Measurements from ENCODE around the gene AGBL1.
"Not testable (repeated sequence)": the region's sequence is repeated elsewhere in the genome, so short reads cannot be mapped to it uniquely, and the experiment has no call there.

Gene AGBL1

DNA sequence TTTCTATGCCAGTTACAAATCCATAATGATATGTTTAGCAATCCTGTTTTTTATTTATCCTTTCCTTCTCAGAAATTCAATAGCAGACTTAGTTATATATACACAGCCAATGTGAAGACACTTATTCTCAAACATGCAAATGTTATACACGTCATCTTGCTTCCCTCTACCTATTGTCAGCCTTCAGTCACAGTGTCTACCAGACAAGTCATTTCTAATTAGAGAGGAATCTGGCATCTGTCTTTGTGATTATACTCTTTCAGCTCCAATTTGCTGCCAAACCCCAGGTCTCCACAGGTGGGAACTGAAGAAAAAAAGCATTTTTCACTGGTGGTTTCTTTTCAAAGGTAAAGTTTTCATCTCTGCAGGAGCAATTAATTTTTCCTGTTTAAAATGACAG, 793.1 kb downstream of the AGBL1 start:
- DNase-seq (ENCODE audit: low read depth), result no peak

DNA sequence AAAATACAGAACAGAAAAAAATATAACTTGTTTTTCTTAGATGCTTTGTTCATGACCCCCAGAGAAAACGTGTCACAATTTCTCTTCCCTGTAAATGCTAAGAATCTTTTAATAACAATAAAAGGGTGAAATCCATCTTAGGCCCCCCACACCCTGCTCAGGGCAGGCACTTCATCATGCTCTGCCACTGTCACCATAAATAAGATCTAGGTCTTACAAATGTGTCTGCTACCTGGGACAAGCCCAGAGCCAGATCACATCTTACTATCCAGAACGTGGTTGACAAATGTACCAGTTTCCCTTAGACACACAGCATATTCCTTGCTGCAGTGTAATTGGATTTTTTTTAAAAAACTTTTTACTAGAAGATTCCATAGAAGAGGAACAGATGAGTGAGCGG, 795.4 kb downstream of the AGBL1 start:
- no peak for DNase-seq (ENCODE audit: low read depth)

DNA sequence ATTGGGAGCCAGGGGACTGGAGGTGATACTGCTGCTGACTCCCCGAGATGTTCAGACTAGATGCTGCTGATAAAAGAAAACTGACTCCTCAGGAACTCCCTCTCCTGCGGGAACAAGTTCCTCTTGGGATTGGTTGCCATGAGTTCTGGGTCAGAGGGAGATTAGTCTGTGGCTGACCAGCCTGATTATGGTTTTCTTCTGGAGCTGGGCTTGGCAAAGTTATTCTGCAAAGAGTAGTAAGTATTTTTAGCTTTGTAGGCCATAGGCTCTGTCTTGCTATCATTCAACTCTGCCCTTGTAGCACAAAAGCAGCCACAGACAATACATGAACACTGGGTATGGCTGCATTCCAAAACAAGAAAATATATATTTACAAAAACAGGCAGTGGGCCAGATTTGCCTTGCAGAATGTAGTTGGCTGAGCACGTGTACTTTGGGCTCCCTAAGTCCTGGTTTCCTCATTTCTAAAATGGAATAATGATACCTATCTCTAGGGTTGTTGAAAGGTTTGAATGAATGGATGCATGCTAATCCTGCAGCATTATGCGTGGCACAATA, 796.8 kb downstream of the AGBL1 start:
- no peak for DNase-seq (ENCODE audit: low read depth)

DNA sequence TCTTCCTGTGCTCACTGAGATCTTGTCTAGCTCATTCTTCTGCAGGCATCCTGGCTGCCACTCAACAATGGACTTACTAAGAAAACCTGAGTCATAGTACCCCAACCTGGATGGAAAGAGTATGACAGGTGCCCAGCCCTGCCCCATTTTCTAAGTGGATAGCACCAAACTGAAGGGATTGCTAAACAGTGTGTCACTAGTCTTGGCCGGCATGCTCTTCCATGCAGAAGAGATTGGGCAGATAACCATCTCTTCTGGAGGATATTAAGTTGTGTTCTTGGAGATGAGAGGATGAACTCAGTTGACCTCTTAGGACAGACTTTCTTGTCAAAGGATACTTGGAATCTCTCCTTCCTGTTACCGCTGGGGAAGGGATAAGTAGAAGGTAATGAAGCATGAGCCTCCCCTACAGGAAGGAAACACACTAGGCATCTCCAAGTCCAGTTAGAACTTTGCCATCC, 797.5 kb downstream of the AGBL1 start:
- DNase-seq (ENCODE audit: low read depth), result no peak

DNA sequence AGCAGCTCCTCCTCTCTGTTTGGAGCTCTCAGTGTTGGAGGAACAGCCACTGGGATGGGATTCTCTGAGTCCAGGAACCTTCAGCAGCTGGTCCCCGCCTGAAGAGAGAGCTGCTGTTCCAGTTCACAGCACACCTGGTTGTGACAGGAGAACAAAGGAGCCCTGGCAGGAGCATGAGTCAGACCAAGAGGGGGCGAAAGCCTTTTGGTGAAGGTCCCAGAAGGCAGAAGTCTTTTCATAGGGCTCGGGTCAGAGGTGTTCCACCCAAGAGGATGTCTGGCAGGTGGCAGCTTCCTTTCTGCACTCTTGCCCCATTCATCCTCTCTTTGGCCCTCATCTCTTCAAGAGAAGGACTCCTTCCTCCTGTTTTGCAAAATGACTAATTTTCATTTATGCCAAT, 799.2 kb downstream of the AGBL1 start:
- DNase-seq (ENCODE audit: low read depth), result not testable (repeated sequence)

DNA sequence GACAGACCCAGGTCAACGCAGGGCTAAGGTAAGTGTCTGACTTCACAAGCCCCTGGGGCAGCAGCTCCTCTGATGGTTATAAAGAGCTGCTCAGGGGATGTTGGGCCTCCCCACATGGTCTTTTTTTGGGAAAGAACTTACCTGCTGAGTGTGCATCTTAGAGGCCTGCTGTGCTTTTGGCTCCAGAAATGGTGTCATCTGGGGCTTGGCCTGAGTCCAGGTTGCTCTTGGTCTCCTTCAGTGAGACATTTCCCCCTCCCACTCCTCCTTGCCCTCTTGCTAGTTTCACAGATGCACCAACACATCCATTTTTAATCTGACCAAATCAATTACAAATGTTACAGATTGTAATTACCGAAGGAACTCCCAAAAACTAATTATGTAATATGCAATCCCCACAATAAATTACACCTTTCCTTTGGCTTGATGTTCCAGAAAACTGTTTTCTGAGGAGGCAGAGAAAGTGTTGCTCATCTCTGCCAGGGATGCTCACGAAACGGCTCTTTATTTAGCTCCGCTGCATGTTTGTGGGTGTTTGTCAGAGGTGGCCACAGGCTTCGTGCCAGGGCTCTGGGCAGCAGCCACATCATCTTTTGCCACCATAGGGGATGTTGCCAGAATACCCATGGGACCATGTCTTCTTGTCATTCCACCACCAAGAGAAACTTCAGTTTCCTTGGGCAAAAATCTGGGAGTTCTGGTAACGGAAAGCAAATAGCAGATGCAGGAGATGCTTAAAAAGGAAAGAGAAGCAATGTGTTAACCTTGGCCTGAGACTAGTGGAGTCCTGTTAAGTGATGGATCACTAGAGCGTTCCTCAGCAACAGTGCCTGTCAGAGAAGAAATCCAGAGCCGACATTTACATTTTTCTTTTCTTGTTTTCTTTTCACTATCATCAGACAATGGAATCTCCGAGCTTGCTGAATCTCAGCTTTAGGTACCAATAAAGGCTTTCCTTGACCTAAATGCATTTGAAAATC, 799.9 kb downstream of the AGBL1 start:
- no peak for DNase-seq (ENCODE audit: low read depth)

DNA sequence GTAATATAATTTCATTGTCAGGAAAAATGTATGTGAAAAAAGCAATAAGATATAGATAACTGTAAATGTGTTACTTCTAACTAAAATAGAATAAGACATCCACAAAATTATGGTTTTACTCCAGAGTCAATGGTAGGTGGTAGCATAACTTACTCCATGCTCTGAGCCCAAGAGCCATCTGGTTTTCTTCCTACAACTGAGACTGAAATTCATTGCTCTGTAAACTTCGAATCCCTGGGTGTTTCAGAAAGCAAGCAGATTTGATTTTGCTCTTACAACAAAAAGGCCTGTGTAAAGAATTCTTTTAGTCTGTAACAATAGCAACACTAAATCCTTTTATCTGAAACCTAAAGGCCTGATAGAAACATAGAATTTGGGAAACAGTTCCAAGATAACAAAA, 805.9 kb downstream of the AGBL1 start:
- DNase-seq (ENCODE audit: low read depth), result no peak

DNA sequence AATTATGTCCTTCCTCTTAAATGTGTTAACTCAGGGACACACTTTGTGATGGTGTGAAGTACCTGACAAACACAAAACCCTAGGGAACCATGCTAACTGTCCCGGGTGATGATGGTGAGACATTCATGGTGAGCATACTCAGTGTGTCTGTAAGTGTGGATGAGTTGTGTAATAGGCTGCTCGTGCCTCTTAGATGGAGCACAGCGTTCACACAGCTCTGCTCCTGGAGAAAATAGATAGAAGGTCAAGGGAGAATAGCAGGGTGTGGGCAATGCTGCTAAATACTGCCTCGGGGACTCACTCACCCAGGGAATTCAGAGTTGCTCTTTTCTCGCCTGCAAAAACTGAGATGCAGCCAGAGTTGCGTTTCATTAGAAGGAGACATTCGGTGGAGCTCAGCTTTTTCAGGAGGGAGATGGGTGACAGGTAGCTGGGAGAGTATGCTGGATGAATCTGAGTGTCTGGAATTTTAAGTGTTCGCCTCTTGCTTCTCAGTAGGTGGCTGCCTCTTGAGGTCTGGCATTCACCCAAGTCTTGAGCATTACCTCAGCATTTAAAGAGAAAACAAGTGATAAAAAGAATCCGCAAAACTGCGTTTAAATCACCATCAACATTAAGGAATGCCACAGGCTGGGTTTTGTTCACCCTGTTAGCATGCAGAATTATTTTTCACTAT, 813.2 kb downstream of the AGBL1 start:
- no peak for DNase-seq (ENCODE audit: low read depth)

DNA sequence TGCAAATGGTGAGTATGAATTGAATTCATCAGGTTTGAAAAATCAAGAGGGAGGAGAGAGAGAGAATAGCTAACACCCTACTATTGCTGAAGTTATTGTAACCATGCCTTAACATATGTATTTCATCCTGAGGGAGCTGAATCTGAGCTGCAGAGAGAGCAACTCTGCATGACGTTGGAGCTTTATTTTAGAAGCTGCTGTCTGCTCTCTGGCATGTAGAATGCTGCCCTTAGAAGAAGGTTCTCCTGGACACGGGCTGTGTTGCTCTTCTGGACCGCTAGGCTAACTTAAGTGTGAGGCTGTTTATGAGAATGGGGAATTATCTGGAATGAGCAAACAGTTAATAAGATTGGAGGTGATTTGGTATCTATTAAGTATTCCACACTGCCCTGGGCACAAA, 814.6 kb downstream of the AGBL1 start:
- DNase-seq (ENCODE audit: low read depth), result no peak

DNA sequence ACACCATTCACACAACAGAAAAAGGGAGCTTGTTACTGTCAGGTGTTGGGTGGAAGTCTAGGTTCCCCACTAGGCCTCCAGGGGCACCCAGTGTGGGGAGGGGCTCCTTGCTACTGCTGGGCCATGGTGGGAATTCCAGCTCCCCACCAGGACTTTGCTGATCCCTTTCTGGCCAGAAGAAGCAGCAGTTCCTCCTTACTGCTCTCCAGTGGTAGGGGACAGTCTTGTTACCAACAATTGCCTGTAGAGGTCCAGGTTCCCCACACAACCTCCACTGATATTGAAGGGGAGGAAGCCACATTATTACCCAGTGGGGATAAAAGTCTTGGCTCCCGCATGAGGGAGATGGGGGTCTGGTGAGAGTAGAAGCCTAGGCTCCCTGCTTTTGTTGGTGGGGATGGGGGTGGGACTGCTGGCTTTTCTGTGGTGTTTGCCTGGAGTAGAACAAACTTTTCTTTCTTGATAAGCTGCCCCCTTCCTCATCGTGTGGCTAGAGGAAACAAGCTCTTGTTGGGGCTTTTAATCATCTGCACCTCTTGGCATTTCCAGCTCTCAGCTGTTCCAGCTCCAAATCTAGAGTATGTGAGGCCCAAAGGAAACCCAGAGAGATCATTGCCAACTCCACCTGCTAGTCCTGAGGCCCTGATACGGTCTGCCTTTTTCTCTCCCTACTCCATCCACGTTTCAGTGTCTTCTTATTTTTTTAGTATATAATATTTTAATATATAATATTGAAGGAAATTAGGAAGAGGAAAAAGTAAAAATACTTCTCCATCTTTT, 824.2 kb downstream of the AGBL1 start:
- DNase-seq (ENCODE audit: low read depth), result no peak

DNA sequence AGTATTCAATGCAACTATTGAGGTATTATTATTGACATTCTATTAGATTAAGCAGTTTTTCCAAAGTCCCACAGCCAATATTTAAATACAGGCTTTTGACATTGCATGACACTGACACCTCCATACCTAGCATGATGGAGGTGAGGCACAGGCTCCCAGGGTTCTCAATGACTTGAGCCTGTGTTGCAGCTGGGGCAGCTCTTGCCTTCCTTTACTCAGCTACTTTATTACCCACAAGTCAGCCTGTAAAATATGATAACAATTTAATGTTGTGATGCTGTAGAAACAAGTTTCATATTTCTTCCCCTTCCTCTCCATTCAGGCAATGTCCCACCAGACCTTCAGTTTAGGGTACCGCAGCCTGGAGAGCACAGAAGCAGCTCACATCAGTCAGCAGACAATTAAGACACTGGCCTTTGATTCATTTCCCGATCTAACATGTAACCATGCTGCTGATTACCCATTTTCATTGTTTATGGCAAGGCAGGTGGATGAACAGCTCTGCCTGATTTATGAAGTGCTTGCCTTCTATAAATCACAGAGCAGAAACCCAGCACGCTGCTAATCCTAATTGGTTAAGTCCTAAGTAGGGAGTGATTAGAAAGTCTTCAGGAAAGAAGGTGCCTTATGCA, 826.1 kb downstream of the AGBL1 start:
- DNase-seq (ENCODE audit: low read depth), result no peak

DNA sequence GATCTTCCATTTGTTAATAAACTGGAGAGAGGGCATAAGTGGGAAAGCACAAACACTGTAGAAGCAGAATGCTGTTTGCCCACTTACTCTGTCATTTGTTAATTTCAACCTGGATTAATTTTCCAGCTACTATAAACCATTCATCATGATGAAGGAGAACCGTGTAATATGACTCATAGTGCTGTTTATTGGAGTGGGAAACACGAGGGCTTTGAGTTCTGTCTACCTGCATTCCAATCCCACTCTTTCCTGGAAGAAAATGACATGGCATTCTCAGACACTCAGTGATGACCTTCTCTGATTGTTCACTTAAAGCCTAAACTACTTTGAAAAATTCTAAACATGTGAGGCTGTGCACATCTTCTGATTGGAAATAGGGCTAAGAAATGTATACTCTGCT, 826.7 kb downstream of the AGBL1 start:
- DNase-seq (ENCODE audit: low read depth), result no peak

DNA sequence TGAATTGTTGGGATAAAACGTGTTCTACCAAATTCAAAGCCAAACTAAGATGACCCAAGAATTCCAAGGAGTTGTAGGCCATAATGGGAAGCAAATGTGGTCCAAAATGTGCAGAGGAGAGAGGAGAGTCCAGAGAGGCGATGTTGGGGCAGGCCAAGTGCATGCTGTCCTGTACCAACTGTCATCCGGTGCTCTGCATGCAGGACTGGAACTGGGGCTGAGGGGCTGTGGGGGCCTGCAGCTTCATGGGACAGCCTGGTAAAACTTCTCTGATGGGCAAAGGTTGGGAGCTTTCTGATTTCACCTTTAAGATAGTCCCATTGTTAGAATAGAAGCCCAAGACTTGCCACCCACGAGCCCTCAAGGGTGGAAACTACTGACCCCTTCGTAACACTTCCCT, 831.4 kb downstream of the AGBL1 start:
- DNase-seq (ENCODE audit: low read depth), result no peak

DNA sequence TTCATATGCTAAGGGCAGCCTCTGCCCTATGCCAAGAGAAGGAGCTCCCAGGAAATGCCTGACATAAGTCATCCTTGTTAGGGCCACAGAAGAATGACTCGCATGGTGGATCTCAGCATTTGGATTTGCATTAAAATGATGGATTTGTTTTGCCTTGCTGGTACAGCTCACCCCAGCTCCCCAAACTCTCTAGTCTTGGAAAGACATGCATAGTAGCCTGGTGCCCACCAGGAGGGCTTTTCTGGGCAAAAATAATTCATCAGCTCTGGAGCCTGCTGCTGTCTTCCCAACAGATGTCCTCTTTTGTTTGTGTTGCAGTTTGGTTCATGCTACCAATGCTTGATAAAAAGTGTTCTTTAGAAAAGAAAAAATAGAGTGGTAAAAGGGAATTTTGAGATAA, 833.0 kb downstream of the AGBL1 start:
- no peak for DNase-seq (ENCODE audit: low read depth)

DNA sequence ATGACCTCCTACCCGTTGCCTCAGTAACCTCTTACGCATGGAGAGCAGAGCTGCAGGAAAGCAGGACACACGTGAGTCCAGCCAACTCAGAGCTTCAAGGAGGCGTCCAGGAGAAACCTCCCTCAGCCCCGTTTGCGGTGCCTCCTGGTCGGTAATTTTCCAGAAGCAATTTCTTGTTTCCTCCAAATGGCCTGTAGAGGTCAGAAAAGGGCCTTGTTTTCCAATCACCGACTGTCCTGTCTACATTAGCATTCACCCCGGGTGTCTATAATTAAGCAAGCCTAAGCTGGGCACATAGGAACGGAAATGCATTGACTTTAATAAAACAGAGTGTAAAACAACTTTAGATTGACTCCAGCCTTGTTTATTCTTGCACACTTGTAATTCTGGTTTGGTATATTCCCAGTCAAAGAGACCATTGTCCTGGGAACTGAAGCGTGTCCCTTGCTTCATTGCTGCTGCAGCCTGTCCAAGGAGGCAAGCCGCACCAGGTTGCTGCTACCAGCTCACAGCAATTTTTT, 836.2 kb downstream of the AGBL1 start:
- peak; percentile 18 for DNase-seq (ENCODE audit: low read depth)

DNA sequence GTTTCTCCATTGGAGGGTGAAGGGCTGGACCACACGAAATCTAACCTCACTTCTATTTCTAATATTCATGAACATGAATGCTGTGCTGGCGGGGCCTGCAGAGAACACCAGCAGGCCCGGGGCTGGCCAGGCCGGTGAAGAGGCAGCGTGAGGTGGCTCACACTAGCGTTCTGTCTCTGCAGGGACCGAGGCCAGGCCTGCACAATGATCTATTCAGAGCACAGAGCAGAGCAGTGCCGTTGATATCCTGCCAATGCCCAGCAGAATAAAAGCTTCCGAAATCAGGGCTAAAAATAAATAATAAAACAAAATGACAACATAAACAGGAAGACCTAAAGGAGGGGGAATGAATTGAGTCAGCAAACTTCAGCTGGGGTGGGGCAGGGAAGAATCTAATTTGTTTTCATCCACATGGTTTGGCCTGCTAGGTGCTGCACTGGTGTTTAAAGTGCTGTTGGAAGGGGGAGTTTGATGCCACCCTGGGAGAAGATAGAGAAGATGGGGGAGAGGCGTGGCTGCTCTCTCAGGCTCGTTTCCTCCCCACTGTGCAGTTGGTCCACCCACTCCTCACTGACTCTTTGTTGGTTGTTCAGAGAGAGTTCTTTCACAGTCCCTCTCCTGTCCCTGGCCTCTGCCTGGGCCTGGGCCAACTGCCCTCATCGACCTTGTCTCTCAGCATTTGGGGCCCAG, 837.1 kb downstream of the AGBL1 start:
- DNase-seq (ENCODE audit: low read depth), result no peak

DNA sequence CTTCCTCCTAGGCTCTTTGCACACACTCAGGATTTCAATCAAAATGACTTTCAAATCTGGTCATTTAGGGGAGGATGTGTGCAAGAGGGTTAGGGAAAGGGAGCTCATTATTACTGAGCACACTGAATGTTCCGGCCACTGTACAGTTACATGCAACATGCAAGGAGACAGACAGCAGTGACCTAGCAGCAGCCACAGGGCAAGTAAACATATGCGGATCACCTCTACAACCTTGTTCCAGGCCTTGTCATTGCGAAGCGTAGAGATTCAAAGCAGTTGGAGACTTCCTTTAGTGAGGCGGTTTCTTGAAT, 837.6 kb downstream of the AGBL1 start:
- no peak for DNase-seq (ENCODE audit: low read depth)

DNA sequence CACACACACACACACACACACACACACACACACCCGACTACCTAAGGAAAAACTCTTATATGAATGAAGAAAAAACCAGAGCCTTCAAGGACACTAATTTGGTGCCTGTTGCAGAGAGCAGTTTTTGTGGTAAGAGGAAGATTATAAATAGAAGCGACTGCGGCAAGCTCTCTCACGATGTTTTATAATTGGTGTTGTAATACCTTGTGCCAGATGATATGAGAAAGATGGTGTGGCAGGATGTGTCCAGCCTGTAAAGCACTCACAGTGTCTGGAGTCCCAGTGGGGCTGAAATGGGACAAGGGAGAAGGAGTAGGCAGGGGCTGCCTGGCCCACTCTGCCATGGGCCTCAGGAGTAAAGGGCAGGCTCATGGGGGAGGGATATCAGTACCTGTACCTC, 839.9 kb downstream of the AGBL1 start:
- no peak for DNase-seq (ENCODE audit: low read depth)

DNA sequence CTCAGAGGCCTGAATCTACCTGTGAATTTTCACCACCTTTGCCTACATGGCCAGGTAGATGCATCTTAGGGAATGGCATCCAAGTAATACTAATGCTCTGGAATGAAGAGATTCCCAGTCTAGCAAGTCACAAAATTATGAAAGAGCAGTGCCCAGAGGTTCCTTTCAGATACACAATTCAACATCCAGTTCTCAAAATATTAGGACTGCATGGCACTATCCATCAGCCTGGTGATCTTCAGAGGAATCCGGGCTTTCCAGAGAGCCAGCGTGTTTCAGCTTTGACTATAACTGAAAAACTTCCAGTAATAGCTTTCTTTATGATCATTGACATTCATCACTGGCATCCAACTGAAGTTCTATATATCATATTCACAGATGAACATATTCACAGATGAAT, 849.8 kb downstream of the AGBL1 start:
- DNase-seq (ENCODE audit: low read depth), result no peak

DNA sequence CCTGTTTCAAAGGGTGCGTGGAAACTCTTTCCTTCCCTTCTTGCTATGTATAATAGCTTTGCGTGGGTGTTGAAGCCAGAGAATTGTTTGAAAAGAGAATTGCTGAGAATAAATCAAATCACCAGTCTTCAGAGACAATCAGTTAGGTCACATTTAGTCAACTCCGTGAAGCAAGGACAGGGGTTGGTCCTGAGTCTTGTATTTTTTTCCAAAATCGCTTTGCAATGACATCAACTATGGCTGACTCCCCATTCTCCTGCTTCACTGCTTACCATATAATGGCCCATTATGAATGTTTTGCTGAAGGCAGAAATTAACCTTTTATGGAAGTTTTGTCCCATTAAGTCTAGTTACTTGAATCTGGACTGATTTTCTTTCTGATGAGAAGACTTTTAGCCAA, 852.8 kb downstream of the AGBL1 start:
- no peak for DNase-seq (ENCODE audit: low read depth)

DNA sequence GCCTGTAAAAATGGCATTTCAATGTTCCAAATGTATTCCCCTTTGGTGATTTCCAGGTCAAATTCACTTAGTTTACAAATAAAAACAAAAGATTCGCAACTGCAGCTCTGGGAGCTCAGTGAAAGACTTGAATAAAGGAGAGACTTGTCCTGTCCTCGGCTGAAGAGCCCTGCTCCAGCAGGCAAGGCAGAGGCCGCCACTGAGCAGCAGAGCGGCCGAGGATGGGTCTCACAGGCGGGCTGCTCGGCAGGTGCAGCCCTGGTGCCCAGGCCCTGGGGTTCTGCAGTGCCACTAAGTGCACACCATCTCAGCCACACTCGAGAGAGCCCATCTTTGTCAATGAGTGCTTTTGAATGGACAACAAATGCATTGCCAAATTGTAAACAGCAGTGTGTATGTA, 856.2 kb downstream of the AGBL1 start:
- DNase-seq (ENCODE audit: low read depth), result no peak

Measured in GM04504 (cell line).